HepG2 (cell line): ENCODE data around the gene MAP2K1.

ENCODE experiments used
- HIVEP1 ChIP-seq: sonication (generic); formaldehyde crosslinking; IDR thresholded peaks from 2 replicates; pipeline ENCODE4 v1.4.0; 2020; ENCODE audit warnings: mild to moderate bottlenecking, missing genetic modification reagents
- MTA3 ChIP-seq: sonication (generic); formaldehyde crosslinking; IDR thresholded peaks from 2 replicates; pipeline ENCODE4 v1.4.0; 2020; ENCODE audit warnings: missing genetic modification reagents
- ZNF136 ChIP-seq: sonication (generic); formaldehyde crosslinking; IDR thresholded peaks from 2 replicates; pipeline ENCODE4 v1.8.1; 2022; ENCODE audit warnings: low read depth, mild to moderate bottlenecking, moderate library complexity, missing genetic modification reagents
- ZNF138 ChIP-seq: sonication (generic); formaldehyde crosslinking; IDR thresholded peaks from 2 replicates; pipeline ENCODE4 v1.5.0; 2020; ENCODE audit warnings: mild to moderate bottlenecking, low read depth, missing genetic modification reagents
- ZSCAN20 ChIP-seq: sonication (generic); formaldehyde crosslinking; IDR thresholded peaks from 2 replicates; pipeline ENCODE4 v1.4.0; 2020; ENCODE audit warnings: missing genetic modification reagents, mild to moderate bottlenecking, borderline replicate concordance

- TF ChIP-seq HIVEP1 (CRISPR knock-in tag) (no peak), ZNF136 (CRISPR knock-in tag) (no peak), MTA3 (CRISPR knock-in tag) (no peak), ZSCAN20 (CRISPR knock-in tag) (no peak), ZNF138 (CRISPR knock-in tag) (no peak)
Measured at GRCh38 chr15:66474963-66475362, 88.3 kb downstream of the MAP2K1 start.
